ENCODE measurements around the gene LYPD6. TPM values are rescaled to one million over a fixed set of nuclear protein-coding genes. Genes with fewer than 3 reads are reported as not detected.

LYPD6 gene
- total RNA-seq, 1 donor from 2014 or later, result 3.4 TPM

DNA sequence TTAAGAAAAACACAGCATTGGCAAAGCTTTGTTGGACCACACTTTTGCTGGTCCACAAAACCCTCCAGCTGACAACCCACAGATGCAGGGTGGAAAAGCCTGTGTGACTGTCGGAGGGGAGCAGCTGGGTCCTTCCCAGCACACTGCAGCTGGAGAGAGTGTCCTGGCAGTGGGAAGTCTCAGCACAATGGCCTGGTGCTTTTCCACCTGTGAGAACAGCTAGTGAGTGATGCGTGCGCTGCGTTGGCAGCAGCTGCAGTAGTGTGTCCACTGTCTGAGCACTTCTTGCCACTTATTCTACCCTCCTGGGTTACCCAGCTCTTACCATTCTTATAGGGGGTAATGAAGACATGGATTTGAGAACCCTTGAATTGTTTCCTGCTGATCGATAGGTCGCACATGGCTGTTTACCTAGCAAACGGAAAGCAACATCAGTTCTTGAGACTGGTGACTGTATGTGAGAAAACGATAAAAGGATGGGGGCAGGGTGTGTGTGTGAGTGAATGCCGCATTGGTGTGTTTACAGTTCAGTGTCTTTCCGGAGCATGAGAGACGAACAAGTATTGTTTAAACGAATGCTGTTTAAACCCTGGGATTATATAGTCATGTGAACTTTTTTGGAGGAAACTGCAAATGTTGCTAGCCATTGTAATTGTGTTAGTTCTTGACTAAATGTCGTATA, 69.7 kb downstream of the LYPD6 start:
- DNase-seq (ENCODE audit: low read depth), result peak; percentile 25

DNA sequence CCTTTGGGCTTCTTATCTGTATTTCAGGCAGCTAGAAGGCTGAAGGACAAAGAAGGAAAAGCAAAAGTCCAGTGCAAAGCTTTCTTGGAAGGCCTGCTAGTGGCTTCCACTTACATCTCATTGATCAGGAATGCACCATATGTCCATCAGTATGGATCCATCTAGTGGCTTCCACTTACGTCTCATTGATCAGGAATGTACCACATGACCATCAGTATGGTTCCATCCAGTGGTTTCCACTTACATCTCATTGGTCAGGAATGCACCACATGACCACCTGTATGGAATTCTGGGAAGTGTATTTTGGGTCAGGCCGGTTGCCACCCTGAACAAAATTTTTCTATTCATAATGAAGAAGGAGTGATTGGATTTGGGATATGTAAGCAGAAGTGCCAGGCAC, 70.6 kb downstream of the LYPD6 start:
- DNase-seq (ENCODE audit: low read depth), result no peak

DNA sequence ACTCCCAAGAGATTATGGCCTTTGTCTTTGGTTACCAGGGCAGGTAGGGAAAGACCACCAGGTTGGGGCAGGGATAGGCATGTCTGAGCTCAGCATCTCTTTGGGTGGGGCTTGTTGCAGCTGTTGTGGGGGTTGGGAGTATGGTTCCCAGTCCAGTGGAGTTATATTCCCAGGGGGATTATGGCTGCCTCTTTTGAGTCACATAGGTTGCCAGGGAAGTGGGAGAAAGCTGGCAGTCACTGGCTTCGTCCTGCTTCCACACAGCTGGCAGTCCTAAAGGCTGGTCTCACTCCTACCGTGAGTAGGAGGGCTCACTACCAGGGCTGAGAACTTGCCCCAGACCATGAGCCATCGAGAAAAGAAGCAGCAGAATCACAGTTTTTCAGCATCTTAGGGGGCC, 79.1 kb downstream of the LYPD6 start:
- DNase-seq (ENCODE audit: low read depth), result peak; percentile 55

DNA sequence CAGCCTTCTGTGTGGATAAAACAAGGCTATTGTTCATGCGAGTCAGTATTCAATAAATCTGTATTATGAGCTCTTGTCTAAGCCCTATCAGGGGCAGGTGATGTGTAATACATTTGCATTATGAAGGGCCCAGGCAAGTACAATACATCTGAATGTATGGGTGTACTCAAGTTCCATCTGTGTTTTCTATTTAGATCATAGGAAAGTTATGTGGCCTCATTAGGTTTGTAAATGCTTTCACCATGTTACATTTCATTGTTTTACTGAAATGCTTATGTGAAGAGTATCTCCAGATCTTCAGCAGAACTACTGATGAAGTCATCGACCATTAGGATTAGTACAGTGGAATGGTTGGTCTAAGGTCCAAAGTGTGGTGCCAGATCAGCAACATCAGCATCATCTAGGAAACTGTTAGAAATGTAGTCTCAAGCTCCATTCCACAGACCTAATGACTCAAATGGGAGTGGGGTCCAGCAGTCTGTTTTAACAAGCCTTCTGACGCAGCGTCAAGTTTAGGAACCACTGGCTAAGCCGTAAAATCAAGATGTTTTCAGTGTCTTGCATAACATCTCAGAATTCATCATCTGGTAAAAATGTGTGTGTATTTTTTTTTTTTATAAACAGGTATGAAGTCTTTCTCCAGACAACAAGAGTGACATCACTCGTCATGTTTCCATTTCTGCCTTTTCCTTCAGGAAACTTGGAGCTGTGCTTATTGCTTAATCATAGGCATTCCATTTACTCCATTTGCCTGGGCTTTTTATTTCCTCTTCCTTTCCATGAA, 80.5 kb downstream of the LYPD6 start:
- no peak for DNase-seq (ENCODE audit: low read depth)

DNA sequence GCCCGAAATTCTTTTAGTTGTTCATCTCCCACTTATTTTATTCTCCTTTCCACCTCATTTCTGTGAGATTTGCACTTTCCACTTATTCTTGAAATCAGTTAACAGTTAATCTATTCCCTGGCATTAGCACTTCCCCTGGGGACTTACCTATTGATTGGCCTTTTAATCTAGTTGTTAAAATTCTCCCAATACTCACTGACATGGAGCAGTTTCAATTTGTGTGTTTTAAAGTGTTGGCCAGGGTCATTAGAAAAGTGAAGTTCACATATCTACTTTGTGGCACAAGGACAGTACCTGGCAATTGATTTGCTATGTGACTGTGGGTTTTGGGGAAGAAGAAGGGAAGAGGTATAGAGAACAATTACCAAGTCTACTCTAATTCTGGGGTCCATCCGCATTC, 83.1 kb downstream of the LYPD6 start:
- DNase-seq (ENCODE audit: low read depth), result no peak

DNA sequence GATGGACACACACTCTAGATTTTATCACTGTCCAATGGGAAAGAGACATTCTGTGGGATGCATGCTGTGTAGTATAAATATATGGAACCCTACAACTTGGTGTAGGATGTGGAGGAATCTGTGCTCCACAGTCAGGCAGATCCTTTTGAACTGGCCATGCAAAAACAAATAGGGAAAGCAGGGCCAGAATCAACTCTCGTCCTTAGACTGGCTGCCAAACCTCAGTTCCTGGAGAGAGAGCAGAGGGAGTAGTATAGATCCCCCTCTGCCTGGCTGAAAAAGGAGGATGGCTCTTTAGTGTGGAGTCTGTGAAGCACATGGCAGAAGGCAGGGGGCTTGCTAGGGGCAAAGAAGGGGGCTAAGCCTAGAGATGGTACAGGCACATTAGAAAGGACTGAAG, 84.7 kb downstream of the LYPD6 start:
- DNase-seq (ENCODE audit: low read depth), result no peak

DNA sequence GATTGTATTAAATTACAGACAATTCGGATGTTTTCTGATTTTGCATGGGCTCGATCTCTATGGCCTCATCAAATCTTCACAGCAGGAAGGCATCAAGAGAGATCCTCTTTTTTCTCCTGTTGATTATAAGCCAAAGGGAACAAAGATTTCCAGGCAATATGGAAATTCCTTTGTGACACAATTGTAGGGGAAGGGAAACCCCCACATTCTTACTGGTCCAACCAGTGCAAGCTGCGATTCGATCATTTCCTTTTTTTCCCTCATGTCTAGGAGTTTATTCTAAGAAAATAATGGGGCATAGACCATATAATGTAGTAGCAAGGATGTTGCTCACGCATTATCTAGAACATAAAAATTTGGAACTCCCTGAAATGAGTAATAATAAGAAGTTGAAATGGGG, 87.7 kb downstream of the LYPD6 start:
- no peak for DNase-seq (ENCODE audit: low read depth)

DNA sequence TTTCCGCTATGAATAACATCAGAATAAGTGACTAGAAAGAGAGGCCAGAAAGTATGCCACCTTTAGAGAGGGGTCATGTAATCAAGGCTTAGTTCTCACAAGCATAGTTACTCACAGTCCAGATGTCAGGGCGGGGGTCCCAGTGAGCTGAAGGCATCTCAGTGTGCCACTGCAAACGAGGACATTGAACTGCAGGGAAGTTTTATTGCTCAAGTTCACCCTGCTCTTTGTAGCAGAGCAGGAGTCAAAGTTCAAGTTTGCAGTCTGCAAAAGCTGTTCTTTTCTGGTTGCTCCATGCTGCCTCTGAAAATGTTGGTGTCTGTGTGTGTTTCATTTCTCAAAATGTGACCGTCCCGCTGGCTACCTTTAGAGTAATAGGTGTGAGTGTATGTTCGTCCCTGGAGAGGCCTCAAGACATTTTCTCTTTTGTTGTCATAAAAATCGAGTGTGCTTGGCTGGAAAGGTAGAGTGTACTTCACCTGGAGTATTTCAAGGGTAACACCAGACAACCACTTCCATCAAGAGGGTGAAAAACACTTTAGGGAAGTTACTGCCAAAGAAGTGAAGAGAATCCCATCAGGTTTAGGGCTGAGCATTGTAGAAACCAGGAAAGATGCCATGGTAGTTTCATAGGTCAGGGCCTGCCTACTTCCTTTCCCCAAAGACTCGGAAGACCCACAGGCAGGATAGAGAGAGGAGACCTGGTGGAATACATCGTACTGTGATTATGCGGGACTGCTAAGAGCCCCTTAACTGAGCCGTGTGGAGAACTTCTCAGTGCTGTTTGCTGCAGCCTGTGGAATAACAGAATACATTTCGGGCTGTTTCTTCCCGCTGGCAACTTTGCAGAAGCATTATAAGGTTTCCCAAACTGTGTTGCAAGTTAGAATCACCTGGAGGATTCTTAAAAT, 89.9 kb downstream of the LYPD6 start:
- no peak for DNase-seq (ENCODE audit: low read depth)

DNA sequence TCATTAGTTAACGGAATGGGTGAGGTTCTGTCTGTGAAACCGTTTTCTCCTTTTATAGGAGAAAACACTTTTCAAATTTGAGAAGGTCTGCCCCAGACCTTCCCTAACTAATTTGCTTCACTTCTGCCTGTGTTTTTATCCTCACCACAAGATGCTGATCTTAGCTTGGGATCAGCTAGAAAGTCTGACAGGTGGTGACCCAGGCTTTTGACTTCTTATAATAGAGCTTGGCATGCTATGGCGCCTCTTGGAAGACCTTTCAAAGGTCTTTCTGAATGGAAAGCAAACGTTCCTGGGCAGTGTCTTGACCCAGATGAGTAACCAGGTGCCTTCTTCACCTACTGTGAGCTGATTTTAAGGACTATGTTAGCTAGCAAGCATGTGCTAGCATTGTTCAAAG, 91.4 kb downstream of the LYPD6 start:
- DNase-seq (ENCODE audit: low read depth), result peak; percentile 55

DNA sequence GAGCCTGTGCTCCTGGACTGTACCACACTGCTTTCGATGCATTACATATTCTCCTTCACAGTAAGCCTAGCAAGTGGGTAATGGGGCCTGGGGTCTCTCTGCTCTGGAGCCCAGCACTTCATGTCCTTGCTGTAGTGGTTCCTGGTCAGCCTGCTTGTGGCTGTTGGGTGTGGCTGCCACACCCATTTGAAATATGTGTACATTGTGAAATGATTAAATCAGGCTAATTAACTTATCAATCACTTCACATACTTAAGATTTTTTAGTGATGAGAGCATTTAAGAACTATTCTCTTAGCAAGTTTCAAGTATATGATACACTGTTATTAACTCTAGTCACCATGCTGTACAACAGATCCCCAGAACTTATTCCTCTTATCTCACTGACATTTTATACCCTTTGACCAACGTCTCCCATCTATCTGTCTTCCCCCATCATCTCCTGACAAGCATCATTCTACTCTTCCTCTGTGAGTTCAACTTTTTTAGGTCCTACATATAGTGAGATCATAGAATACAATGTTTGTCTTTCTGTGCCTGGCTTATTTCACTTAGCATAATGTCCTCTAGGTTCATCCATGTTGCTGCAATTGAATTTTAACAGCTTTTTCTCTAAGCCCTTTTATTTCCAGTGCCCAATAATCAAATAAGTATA, 92.1 kb downstream of the LYPD6 start:
- no peak for DNase-seq (ENCODE audit: low read depth)

DNA sequence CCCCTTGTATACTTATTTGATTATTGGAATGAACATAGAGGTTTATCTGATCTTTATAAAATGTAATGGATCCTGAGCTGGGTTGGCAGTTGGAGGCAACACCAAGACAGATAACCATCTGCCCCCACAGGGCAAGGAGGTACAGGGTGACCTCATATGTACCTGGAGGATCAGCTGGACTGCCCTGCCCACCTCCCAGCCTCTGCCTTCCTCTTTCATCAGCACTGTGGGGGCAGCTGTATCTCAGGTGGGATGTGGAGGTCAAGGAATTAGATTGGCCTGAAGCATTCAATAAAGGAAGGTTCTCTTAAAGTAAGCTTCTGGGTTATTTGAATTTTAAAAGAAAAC, 92.6 kb downstream of the LYPD6 start:
- DNase-seq (ENCODE audit: low read depth), result no peak

DNA sequence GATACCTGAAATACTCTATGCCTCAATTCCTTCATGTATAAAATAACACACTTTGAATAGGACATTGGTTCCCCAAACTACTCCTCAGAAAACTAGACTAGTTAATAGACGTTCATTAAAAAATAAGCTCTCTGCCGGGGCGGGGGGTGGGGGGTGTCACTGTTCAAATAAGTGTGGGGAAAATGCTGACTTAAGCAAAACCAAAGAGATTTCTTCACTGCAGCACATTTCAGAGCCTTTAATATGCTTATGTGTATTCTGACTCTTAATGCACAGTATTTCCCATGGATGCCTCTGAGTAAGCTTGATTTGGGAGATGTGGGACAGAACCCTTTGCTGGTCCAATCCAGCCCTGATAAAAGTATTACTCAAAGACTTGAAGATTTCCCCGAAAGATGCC, 93.2 kb downstream of the LYPD6 start:
- no peak for DNase-seq (ENCODE audit: low read depth)

DNA sequence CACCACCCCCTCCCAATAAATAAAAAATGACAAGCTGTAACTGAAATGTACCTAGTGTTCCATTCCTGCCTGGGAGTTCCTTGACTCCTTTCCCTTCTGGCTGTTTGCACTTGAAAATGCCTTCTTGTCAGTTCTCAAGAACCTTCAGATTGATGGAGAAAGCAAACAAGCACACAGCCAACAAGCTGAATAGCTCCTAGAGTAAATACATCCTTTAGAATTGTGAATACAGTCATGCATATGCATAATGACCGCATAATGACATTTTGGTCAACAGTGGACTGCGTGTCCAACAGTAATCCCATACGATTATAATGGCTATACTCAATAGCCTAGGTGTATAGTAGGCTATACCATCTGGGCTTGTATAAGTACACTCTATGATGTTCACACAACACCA, 97.0 kb downstream of the LYPD6 start:
- DNase-seq (ENCODE audit: low read depth), result no peak

DNA sequence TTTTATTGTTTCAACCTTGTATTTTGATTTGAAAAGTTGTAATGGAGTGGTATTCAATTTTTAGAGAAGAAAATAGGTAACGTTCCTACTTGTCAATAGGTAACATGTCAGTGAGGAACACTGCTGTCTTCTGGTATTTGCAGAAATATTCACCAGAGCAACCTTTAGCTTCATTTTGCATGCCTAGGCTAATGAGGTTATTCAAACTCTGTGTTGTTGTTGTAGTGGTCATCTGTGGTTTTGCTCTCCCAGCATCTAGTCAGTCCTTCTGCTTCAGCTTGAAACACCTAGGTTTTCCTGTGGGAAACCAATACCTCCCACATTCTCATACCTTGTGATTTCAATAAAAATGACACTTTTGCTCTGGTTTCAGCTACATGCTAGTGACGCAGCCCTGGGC, 98.4 kb downstream of the LYPD6 start:
- no peak for DNase-seq (ENCODE audit: low read depth)

DNA sequence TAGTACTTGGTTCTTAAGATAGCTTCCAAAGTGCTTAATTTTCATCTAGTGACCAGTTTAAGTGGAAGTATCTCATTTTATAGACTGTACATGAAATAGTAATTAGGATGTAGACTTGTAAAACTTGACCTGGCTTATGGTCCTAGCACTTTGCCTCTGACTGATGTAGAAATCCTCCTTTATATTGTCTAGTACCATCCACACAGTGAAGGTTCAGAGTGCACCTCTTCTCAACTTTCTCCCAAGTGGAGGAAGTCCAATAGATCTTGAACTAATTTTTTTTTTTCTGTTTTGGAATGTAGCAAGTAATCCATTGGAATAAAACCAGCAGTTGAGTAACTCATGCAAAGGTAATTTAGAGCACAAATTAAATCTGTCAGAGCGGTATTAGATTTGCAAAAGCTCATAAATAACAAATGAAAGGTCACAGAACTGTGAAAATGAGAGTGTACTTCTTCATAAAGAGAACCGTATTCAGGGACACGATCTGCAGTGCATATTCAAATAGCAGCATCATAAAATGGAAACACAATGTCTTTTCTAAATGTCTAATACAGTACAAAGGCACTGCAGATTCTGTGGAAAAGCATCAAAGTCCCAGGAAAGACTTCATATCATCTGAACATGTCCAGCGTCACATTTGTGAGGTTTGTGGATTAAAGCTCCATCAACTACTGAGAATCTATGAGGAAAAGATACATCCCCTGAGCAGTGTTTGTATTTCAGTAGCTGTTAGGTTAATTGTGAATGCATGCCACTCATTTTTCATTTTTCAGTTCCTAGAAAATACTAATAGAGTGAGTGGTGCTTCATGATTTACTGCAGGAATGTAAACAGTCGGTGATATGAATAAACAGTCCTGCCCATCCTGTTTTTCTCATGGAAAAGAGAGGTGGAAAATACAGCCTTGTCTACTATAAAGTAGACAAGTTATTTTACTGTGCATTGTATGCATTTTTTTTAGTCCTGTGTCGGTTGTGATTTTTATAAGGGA, 100.7 kb downstream of the LYPD6 start:
- no peak for DNase-seq (ENCODE audit: low read depth)

DNA sequence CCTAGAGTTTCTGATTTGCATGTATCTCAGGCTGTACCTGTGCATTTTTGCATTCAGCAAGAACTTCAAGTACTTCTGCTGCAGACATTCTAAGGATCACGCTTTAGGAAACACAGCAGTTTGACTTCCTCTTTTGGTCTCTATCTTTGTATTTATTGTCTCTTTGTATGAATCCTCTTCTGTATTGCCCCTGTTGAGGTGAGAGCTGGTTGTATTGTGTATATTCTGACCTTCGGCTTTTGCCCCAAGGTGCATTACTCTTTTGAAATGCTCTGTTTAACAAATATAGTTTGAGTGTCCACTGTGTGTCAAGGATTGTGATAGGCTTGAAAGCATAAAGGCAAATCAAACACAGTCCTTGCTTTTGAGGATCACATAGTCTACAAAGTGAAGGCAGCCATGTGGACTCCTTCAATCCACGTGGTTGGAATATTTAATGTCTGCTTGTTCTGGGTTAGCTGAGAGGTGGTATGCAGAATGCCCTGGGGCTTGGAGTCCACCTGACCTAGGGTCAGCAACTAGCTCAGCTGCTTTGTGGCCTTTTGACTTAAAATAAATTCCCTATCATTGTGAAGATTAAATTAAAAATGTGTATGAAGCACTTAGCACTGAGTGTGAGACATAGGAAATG, 108.1 kb downstream of the LYPD6 start:
- DNase-seq (ENCODE audit: low read depth), result no peak

DNA sequence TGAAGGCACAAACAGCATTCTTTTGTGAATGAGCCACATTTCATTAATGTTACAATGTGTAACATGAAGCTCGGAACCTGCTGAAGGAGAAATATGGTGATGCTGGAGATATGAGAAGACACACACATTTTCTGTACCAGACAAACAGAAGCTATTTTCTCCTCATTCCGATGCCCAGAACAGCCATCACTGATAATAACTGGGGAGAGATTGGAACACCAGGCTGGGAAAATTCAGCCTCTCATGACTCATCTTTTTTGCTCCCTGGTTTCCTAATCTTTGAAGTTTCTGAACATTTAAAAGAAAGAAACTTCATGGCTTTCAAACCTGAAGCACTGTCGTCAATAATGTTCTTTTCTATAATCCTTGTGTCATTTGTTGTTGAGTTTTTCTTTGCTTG, 110.9 kb downstream of the LYPD6 start:
- no peak for DNase-seq (ENCODE audit: low read depth)

DNA sequence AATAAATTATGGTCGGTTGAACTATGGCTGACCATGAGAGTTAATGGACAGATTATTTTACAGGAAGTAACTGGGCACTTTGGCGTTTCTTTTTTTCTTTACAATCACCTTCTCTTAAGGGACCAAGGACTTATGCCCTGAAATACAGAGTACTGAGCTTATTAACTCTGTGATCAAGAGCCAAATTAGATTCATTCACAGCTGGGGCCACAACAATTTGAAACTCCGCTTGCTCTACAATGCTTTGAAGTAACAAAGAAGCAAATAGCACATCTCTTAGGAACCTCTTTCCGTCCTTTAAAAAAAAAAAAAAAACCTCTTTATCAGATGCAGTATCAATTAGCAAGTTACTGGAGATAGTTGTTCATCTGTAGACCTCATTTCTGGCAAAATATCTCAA, 112.0 kb downstream of the LYPD6 start:
- DNase-seq (ENCODE audit: low read depth), result no peak

DNA sequence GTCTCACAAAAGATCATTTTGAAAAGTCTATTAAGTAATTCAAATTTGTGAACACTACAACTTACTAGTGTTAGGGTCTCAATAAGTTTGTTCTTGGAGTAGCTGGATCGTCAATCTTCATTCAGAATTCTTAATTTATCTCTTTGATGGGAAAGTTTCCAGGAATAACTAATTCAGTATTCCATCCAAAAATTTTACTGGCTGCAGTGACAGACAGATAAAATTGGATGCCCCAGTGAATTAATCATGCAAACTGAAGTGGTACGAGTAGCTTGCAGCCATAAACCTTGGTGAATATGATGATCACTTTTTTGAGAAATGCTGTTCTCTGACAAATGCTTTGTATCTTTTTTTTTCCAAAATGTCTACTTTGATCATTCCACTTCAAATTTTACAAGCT, 112.8 kb downstream of the LYPD6 start:
- DNase-seq (ENCODE audit: low read depth), result no peak

DNA sequence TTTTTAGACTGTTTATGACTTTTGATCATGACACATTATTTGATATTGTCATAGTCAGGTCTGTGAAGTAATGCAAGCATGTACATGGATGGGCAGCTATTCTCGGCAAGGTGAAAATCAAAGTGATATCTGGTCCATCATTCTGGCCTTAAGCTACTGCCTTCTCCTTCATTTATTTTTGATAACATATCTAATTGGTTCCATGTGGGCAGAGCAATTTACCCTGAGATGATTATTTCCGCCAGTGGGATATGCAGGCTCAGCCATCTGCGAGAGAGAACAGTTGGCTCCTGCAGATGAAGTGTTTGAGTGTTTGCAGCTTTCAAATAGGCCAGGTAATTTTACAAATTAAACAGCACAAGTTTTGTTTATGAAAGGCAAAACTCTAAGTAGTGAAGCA, 116.4 kb downstream of the LYPD6 start:
- no peak for DNase-seq (ENCODE audit: low read depth)
